ENCODE measurements around the gene C8A. TPM values are rescaled to one million over a fixed set of nuclear protein-coding genes. Genes with fewer than 3 reads are reported as not detected.

Gene C8A
- polyA plus RNA-seq, 1 experiment = not detected

DNA sequence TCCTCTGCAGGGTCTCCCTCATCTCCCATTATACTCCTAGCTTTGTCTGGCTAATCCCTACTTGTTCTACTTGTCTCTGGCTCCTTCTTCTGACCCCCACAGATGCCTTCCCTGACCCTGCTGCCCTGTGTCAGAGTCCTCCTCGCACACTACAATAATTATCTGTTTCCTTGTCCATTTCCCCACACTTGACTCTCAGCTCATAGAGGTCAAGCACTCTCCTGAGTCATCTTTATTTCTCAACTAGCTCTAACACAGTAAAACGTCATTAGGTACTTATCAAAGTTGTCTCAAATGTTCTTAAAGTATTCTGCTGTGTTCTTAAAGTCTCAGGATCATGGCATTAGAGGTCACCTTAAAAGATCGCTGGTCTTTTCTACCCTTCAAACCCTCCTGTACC, 47.1 kb downstream of the C8A start:
- Histone ChIP-seq H3K36me3 (ENCODE audit: control insufficient read depth, insufficient read depth, low read length) (no peaks in the 10 kb centered on the region), H3K4me3 (ENCODE audit: low read depth, low read length) (no peak overlapping the region), H3K27me3 (ENCODE audit: control insufficient read depth, insufficient read depth, low read length) (no peaks in the 10 kb centered on the region)
- DNase-seq (ENCODE audit: low read depth) = no peak
- TF ChIP-seq CTCF (IDR thresholded peaks at IDR 0.05; ENCODE audit: insufficient read depth, low read depth, low read length) = no peak
- CTCF ChIA-PET = interaction anchor here (1.5 kb wide), 1 partner anchor 12 kb away, joined by 5 read pairs; no protein-coding TSS in a partner anchor
- POLR2A ChIA-PET = no interaction called here

DNA sequence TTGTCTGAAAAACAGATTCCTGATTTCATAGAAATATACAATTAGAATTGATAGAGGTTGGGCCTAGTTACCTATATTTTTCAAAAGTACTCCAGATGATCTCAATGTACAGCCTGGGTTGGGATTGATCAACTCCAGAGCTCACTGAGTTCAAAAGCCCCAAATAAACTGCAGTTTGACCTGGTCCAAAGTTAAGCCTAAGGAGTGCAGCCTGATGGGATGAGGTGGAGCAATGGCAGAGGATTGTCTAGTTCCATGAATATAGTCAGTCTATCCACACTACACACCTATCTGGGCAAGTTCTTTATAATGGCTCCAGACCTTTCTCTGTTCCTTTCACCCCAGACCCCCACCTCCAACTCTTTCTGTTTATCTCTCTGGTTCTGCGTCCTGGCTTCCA, 49.2 kb downstream of the C8A start:
- Histone ChIP-seq H3K27me3 (ENCODE audit: control insufficient read depth, insufficient read depth, low read length) (no peaks in the 10 kb centered on the region), H3K4me3 (ENCODE audit: low read depth, low read length) (no peak overlapping the region), H3K36me3 (ENCODE audit: control insufficient read depth, insufficient read depth, low read length) (no peaks in the 10 kb centered on the region)
- DNase-seq (ENCODE audit: low read depth) = no peak
- CTCF ChIA-PET = no interaction called here
- TF ChIP-seq CTCF (IDR thresholded peaks at IDR 0.05; ENCODE audit: insufficient read depth, low read depth, low read length) = no peak
- POLR2A ChIA-PET = no interaction called here

DNA sequence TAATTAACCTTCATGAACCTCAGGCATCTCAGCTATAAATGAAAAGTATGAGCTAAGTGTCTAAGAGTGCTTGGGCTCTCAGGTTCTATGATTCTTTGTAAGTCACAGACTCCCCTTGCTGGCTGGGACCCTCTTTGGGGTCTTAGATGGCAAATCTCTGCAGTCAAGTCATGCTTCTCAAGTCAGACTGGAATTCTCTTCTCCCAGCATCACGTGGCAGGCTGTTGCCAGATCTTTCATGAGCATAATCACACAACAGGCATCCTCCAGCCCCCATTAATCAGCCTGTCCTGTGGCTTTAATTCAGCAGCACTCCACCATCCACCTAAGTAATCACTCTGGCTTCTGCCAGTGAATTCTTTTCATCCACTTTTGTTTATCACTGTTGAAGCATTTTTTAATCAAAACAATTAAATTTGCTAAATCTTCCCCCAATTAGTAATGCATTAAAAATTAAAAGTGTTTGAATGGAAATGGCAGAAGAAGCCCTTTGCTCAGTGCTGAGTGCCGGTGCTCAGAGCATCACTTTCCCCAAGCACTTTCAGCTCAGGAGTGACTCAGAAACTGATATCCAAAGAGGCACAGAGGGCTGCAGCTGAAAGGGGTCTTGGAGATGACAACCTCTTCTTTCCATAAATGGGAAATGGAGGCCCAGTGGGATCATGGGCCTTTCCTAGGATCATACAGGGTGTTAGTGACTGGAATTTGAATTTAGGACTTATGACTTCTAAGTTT, 50.2 kb downstream of the C8A start:
- CTCF ChIA-PET = interaction anchor here (0.8 to 1.0 kb wide), 2 partner anchors 27 to 84 kb away, joined by 3 read pairs; no protein-coding TSS in a partner anchor

GRCh38 chr1:56905667-56906066, 51.1 kb downstream of the C8A start:
- Histone ChIP-seq H3K36me3 (ENCODE audit: control insufficient read depth, insufficient read depth, low read length) (no peaks in the 10 kb centered on the region), H3K27me3 (ENCODE audit: control insufficient read depth, insufficient read depth, low read length) (no peaks in the 10 kb centered on the region), H3K4me3 (ENCODE audit: low read depth, low read length) (no peak overlapping the region)
- TF ChIP-seq CTCF (IDR thresholded peaks at IDR 0.05; ENCODE audit: insufficient read depth, low read depth, low read length) = no peak
- CTCF ChIA-PET = interaction anchor here (0.8 to 1.0 kb wide), 2 partner anchors 26 to 85 kb away, joined by 3 read pairs; no protein-coding TSS in a partner anchor
- DNase-seq (ENCODE audit: low read depth) = no peak
- POLR2A ChIA-PET = no interaction called here

More for the DNA sequence above, 50.2 kb downstream of the C8A start:
- TF ChIP-seq CTCF (IDR thresholded peaks at IDR 0.05; ENCODE audit: insufficient read depth, low read depth, low read length) = no peak
- H3K4me3 ChIP-seq (ENCODE audit: low read depth, low read length) = no peak overlapping the region
- H3K27me3 ChIP-seq (ENCODE audit: control insufficient read depth, insufficient read depth, low read length) = no peaks in the 10 kb centered on the region
- POLR2A ChIA-PET = no interaction called here
- DNase-seq (ENCODE audit: low read depth) = no peak
- no peaks in the 10 kb centered on the region for H3K36me3 ChIP-seq (ENCODE audit: control insufficient read depth, insufficient read depth, low read length)

DNA sequence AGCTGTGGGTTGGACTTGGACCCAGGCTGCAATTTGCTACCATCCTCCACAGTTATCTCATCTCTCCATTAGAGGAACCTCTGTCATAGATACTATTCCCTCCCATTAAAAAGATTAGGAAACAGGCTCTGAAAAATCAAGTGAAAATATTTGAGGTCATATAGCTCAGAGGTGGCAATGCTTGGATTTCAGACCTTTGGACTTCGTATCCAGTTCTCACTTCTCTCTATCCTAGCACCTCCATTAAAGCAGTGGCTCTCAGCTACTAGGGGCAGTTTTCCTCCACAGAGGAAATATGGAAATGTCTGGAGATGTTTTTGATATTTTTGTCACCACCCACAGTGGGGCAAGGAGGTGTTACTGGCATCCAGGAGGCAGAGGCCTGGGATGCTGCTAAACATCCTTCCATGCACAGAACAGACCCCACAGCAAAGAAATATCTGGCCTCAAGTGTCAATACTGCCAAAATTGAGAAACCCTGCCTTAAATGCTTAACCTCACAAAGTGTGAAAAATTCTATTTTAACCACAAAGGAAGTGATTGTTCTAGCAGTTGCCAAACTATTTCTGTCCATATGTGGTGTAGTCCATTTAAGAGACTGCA, 54.1 kb downstream of the C8A start:
- ChIA-PET POLR2A (no interaction called here), CTCF (no interaction called here)
- H3K36me3 ChIP-seq (ENCODE audit: control insufficient read depth, insufficient read depth, low read length) = no peaks in the 10 kb centered on the region
- H3K27me3 ChIP-seq (ENCODE audit: control insufficient read depth, insufficient read depth, low read length) = no peaks in the 10 kb centered on the region
- no peak for TF ChIP-seq CTCF (IDR thresholded peaks at IDR 0.05; ENCODE audit: insufficient read depth, low read depth, low read length)
- no peak overlapping the region for H3K4me3 ChIP-seq (ENCODE audit: low read depth, low read length)
- no peak for DNase-seq (ENCODE audit: low read depth)

Data from BJ (cell line).